Dendritic cell treated with granulocyte-macrophage colony-stimulating factor and Interleukin-4, amounts not matched to agents 40 ng/mL and 50 ng/mL, for 4 days (primary cell): ENCODE results near the gene WASL.
A peak's percentile ranks its signal among the peaks of the same experiment; 100 is the strongest.
"Not testable (repeated sequence)": the region's sequence is repeated elsewhere in the genome, so short reads cannot be mapped to it uniquely, and the experiment has no call there.

ENCODE experiments used
- H3K27ac Mint-ChIP-seq: one replicate; pipeline ENCODE4 v1.8.0; 2022; ENCODE audit warnings: mild to moderate bottlenecking, mixed read lengths
- H3K27me3 Mint-ChIP-seq: one replicate; pipeline ENCODE4 v1.8.0; 2022; ENCODE audit warnings: mild to moderate bottlenecking, mixed read lengths
- H3K36me3 Mint-ChIP-seq: one replicate; pipeline ENCODE4 v1.8.0; 2022; ENCODE audit warnings: low read depth, mixed read lengths
- H3K4me1 Mint-ChIP-seq: one replicate; pipeline ENCODE4 v1.8.0; 2022; ENCODE audit warnings: low read depth, mixed read lengths
- H3K4me3 Mint-ChIP-seq: one replicate; pipeline ENCODE4 v1.8.0; 2022; ENCODE audit warnings: mild to moderate bottlenecking, moderate library complexity, mixed read lengths
- H3K9me3 Mint-ChIP-seq: one replicate; pipeline ENCODE4 v1.8.0; 2022; ENCODE audit warnings: mixed read lengths
- intact Hi-C: fragments of 100-400 bp; cut with micrococcal nuclease; formaldehyde crosslinking; loops from one replicate; pipeline ENCODE4 v1.15.0; 2022

The WASL gene

GRCh38 chr7:123735539-123735938, 13.3 kb downstream of the WASL start:
- Mint-ChIP-seq H3K4me3 (no peak overlapping the region), H3K36me3 (peaks cover 7% of the 10 kb centered on the region), H3K27ac (no peak overlapping the region), H3K4me1 (peaks cover 40% of the 10 kb centered on the region), H3K27me3 (no peaks in the 10 kb centered on the region), H3K9me3 (peaks cover 11% of the 10 kb centered on the region)
- intact Hi-C loops, result no loop called here

- intact Hi-C loops, result no loop called here
- H3K9me3 Mint-ChIP-seq, result peaks cover 11% of the 10 kb centered on the region
- H3K4me1 Mint-ChIP-seq, result peaks cover 39% of the 10 kb centered on the region
- H3K36me3 Mint-ChIP-seq, result peaks cover 7% of the 10 kb centered on the region
- H3K4me3 Mint-ChIP-seq, result no peak overlapping the region
- no peaks in the 10 kb centered on the region for H3K27me3 Mint-ChIP-seq
- no peak overlapping the region for H3K27ac Mint-ChIP-seq
Observed at GRCh38 chr7:123734498-123734897, 14.3 kb downstream of the WASL start.

- Mint-ChIP-seq H3K36me3 (peaks cover 16% of the 10 kb centered on the region), H3K27ac (no peak overlapping the region), H3K9me3 (peaks cover 11% of the 10 kb centered on the region), H3K27me3 (no peaks in the 10 kb centered on the region), H3K4me1 (peaks cover 38% of the 10 kb centered on the region), H3K4me3 (no peak overlapping the region)
- intact Hi-C loops, result no loop called here
Observed at GRCh38 chr7:123732413-123733091, 16.3 kb downstream of the WASL start.

GRCh38 chr7:123729218-123729578, 19.6 kb downstream of the WASL start:
- intact Hi-C loops, result loop anchor here (2.0 kb wide), 1 partner anchor 14 kb away; no protein-coding TSS in a partner anchor
- Mint-ChIP-seq H3K36me3 (peaks cover 16% of the 10 kb centered on the region), H3K9me3 (no peaks in the 10 kb centered on the region), H3K4me3 (no peak overlapping the region), H3K27me3 (no peaks in the 10 kb centered on the region), H3K4me1 (peaks cover 37% of the 10 kb centered on the region), H3K27ac (no peak overlapping the region)

- Mint-ChIP-seq H3K36me3 (peaks cover 9% of the 10 kb centered on the region), H3K4me3 (no peak overlapping the region), H3K9me3 (no peaks in the 10 kb centered on the region), H3K4me1 (peaks cover 29% of the 10 kb centered on the region), H3K27me3 (no peaks in the 10 kb centered on the region), H3K27ac (no peak overlapping the region)
- intact Hi-C loops, result no loop called here
Observed at GRCh38 chr7:123727071-123727837, 21.5 kb downstream of the WASL start.

GRCh38 chr7:123725586-123726171, 23.1 kb downstream of the WASL start:
- intact Hi-C loops, result no loop called here
- no peak overlapping the region for H3K4me3 Mint-ChIP-seq
- no peaks in the 10 kb centered on the region for H3K9me3 Mint-ChIP-seq
- H3K27me3 Mint-ChIP-seq, result no peaks in the 10 kb centered on the region
- peaks cover 9% of the 10 kb centered on the region for H3K36me3 Mint-ChIP-seq
- H3K4me1 Mint-ChIP-seq, result peaks cover 18% of the 10 kb centered on the region
- no peak overlapping the region for H3K27ac Mint-ChIP-seq

- no peaks in the 10 kb centered on the region for H3K27me3 Mint-ChIP-seq
- H3K27ac Mint-ChIP-seq, result no peak overlapping the region
- no peaks in the 10 kb centered on the region for H3K9me3 Mint-ChIP-seq
- intact Hi-C loops, result no loop called here
- H3K4me1 Mint-ChIP-seq, result peaks cover 25% of the 10 kb centered on the region
- H3K4me3 Mint-ChIP-seq, result no peak overlapping the region
- H3K36me3 Mint-ChIP-seq, result peaks cover 9% of the 10 kb centered on the region
Observed at GRCh38 chr7:123724817-123725253, 24.0 kb downstream of the WASL start.

- Mint-ChIP-seq H3K4me3 (no peak overlapping the region), H3K36me3 (peaks cover 9% of the 10 kb centered on the region), H3K27ac (no peak overlapping the region), H3K27me3 (no peaks in the 10 kb centered on the region), H3K9me3 (no peaks in the 10 kb centered on the region), H3K4me1 (peaks cover 34% of the 10 kb centered on the region)
- intact Hi-C loops, result no loop called here
Observed at GRCh38 chr7:123723913-123724312, 24.9 kb downstream of the WASL start.

- H3K4me1 Mint-ChIP-seq, result peaks cover 23% of the 10 kb centered on the region
- H3K4me3 Mint-ChIP-seq, H3K36me3 Mint-ChIP-seq, intact Hi-C loops, H3K27ac Mint-ChIP-seq, H3K9me3 Mint-ChIP-seq, H3K27me3 Mint-ChIP-seq: not testable (repeated sequence)
Observed at GRCh38 chr7:123720527-123720926, 28.3 kb downstream of the WASL start.

GRCh38 chr7:123719197-123719721, 29.5 kb downstream of the WASL start:
- Mint-ChIP-seq H3K27ac (peak overlapping the region; percentile 63), H3K36me3 (peaks cover 6% of the 10 kb centered on the region), H3K27me3 (no peaks in the 10 kb centered on the region), H3K4me3 (no peak overlapping the region), H3K9me3 (no peaks in the 10 kb centered on the region), H3K4me1 (peaks cover 31% of the 10 kb centered on the region)
- intact Hi-C loops, result no loop called here

GRCh38 chr7:123718773-123719172, 30.0 kb downstream of the WASL start:
- Mint-ChIP-seq H3K4me3 (no peak overlapping the region), H3K36me3 (peaks cover 6% of the 10 kb centered on the region), H3K27ac (peak overlapping the region; percentile 63), H3K9me3 (no peaks in the 10 kb centered on the region), H3K4me1 (peaks cover 34% of the 10 kb centered on the region), H3K27me3 (no peaks in the 10 kb centered on the region)
- intact Hi-C loops, result no loop called here

- intact Hi-C loops, result no loop called here
- Mint-ChIP-seq H3K4me1 (peaks cover 39% of the 10 kb centered on the region), H3K27me3 (no peaks in the 10 kb centered on the region), H3K36me3 (peaks cover 6% of the 10 kb centered on the region), H3K9me3 (no peaks in the 10 kb centered on the region), H3K27ac (no peak overlapping the region), H3K4me3 (no peak overlapping the region)
Observed at GRCh38 chr7:123717689-123718088, 31.1 kb downstream of the WASL start.

GRCh38 chr7:123716877-123717276, 31.9 kb downstream of the WASL start:
- intact Hi-C loops, result no loop called here
- Mint-ChIP-seq H3K4me3 (no peak overlapping the region), H3K9me3 (no peaks in the 10 kb centered on the region), H3K4me1 (peaks cover 48% of the 10 kb centered on the region), H3K27ac (no peak overlapping the region), H3K36me3 (peaks cover 6% of the 10 kb centered on the region), H3K27me3 (no peaks in the 10 kb centered on the region)

GRCh38 chr7:123715799-123716198, 33.0 kb downstream of the WASL start:
- peaks cover 6% of the 10 kb centered on the region for H3K36me3 Mint-ChIP-seq
- H3K4me3 Mint-ChIP-seq, result no peak overlapping the region
- H3K9me3 Mint-ChIP-seq, result no peaks in the 10 kb centered on the region
- no peaks in the 10 kb centered on the region for H3K27me3 Mint-ChIP-seq
- intact Hi-C loops, result no loop called here
- no peak overlapping the region for H3K27ac Mint-ChIP-seq
- peaks cover 52% of the 10 kb centered on the region for H3K4me1 Mint-ChIP-seq
